HG03460 (cell line): ENCODE measurements around the gene TCFL5.
A peak's percentile ranks its signal among the peaks of the same experiment; 100 is the strongest.

Experiments
- ATAC-seq: cut with Tn5 transposase; IDR thresholded peaks from one replicate; pipeline ENCODE4 v1.9.1; 2021; ENCODE audit not compliant: unreplicated experiment

The TCFL5 gene

GRCh38 chr20:62836967-62837490 lies 24.6 kb downstream of the TCFL5 start:
- no peak for ATAC-seq

GRCh38 chr20:62835931-62836861 lies 25.4 kb downstream of the TCFL5 start:
- no peak for ATAC-seq

DNA sequence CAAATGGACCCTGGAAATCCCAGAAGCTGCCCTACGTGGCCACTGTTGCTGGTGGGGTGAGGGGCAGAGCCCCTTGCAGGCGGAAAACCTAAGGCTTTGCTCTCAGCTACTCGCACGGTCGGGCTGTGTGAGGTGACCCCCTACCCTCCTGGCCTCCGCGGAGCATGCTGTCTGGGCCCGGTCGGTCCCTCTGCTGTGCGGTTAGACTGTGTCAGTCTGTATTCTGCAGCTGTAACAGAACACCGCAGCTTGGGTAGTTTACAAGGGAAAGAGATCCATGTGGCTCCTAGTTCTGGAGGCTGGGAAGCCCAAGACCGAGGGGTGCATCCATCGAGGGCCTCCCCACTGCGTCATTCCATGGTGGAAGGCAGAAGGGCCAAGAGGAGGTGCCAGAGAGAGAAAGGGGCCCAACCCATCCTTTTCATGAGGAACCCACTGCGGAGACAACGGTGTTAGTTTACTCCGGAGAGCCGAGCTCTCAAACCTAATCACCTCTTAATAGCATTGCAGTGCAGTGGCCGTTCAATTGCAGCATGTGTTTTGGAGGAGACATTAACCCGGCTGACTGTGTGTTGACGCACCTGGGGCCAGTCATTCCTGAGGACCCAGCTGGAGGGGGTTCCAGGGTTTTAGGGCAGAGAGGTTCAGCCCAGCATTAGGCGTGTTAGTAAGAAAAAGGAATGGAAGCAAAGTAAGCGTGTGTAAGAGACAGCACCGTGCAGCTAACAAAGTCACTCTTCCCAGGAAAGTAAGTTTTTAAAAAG lies 26.5 kb downstream of the TCFL5 start:
- no peak for ATAC-seq

GRCh38 chr20:62832951-62833391 lies 28.7 kb downstream of the TCFL5 start:
- peak; percentile 24 for ATAC-seq

DNA sequence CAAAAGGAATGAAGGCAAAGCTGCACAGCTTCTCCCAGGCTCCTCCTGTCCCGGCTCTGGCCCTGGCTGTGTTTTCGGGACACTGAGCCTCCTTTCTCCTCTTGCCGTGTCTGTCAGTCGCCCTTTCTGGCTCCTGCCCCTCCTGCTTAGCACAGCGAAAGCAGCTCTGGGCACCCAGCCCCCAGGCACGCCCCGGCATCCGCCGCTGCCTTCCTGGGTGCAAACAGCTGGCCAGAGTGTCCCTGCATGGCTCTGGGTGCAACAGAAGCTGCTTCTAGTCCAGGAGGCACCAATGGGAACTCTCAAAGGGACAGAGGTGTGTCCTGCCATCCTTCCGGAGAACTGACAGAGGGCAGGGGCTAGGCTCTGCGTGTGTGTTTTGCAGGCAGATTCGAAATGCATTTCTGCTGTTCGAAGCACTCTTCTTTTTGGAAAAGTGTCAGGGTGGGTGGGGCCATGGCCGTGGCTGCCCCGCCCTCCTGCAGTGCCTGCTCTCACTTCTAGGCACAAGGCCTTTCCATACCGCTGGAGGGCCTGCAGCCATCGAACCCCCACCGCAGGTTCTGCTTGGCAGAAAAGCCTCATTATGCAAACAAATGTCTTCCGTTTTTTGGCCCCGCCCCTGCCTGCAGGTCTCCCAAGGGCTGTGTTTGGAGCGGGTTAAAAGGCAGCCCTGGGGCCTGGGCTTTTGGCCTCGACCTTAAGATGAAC lies 29.3 kb downstream of the TCFL5 start:
- ATAC-seq, result peak; percentile 70

GRCh38 chr20:62831854-62832211 lies 29.8 kb downstream of the TCFL5 start:
- no peak for ATAC-seq

GRCh38 chr20:62831361-62831788 lies 30.2 kb downstream of the TCFL5 start:
- no peak for ATAC-seq

DNA sequence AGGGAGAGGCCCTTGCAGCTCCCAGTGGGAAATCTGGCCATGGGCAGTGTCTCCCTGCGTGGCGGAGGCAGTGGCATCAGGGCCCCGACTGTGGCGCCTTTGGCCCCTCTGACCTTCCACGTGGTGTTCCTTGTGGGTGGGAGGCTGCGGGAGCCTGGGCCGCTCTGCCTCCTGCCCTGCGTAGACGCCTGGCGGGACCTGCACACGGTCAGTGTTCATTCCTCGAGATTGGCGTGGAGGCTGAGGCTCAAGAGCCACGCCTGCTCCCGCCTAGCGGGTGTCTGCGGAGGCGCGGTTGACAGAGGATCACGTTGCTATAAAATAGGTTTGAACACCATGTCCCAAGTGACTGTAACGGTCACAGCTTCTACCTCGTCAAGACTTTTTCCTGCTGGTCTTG lies 30.8 kb downstream of the TCFL5 start:
- no peak for ATAC-seq

GRCh38 chr20:62830251-62830650 lies 31.4 kb downstream of the TCFL5 start:
- ATAC-seq, result no peak

- no peak for ATAC-seq
These were observed 32.1 kb downstream of the TCFL5 start for GRCh38 chr20:62829231-62830230.

DNA sequence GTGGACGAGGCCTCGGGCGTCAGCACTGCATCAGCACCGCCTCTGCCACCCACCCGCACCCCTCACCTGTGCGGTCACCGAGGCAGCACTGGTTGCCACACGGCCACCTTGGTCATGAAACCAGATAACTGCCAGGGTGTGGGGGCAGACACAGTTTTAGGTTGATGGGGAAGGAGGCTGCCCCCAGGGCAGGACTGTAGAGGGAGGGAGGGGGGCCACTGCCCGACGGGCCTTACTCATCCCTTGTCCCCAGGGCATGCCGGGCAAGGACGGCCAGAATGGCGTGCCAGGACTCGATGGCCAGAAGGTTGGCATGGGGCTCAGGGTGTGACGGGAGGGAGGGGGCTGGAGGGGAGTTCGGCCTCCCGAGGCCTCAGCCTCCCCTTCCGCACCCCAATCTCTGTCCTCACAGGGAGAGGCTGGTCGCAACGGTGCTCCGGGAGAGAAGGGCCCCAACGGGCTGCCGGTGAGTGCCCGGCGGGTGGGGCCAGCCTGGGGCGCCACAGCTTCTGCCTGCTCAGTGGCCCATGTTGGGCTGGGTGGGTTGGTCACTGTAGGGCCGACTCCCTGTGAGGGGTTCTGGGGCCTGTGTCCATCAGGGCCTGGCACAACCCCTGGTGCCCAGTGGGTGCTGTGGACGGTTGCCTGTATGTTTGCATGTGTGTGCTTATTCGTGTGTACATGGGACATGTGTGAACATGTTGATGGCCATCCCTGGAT lies 33.0 kb downstream of the TCFL5 start:
- no peak for ATAC-seq

DNA sequence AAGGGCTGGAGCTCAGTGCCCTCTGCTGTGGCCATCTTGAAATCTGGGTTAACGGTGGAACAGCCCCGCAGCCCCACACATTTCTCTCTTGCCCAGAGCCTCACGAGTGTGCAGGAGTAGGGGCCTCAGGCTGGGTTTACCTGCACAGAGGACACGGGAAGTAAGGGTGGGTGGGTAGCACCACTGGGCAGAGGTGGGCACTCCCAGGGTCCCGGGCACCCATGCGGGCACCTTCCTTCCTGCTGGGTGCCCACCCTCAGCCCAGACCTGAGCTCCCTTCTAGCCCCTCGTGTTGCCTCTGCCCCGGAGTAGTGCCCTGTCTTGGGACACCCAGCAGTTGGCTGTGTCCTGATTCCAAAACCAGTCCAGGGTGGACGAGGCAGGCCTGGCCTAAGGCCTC lies 33.6 kb downstream of the TCFL5 start:
- ATAC-seq, result no peak

DNA sequence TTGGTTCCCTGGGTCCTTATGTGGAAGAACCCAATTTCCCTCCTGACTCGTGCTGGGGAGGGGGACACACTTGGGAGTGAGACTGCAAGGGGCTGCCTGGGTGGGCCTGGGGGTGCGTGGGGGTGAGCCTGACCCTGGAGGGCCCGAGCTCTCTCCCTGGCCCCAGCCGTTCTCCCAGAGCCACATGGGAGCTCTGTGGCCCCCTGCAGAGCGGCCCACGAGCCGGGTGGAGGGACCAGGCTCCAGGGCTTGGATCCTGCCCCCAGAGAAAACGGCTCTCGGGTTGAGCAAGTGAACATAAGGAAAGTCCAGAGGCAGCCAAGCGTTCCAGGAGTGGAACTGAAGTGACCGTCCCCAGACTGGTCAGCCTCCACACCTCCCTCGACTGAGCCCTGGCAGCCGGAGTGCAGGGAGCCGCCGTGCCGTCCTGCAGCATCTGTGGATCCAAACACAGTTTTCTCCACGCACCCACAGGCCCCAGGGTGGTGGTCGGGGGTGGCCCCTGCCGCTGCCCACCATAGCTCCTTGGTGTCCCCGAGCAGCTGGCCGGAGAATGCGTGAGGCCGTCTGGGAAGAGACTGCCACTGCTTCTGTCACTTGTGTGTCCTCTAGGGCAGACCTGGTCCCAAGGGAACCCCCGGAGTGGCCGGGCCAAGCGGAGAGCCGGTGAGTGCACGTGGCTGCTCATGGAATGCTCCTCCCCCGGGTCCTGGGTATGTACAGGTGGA lies 34.1 kb downstream of the TCFL5 start:
- ATAC-seq, result no peak

DNA sequence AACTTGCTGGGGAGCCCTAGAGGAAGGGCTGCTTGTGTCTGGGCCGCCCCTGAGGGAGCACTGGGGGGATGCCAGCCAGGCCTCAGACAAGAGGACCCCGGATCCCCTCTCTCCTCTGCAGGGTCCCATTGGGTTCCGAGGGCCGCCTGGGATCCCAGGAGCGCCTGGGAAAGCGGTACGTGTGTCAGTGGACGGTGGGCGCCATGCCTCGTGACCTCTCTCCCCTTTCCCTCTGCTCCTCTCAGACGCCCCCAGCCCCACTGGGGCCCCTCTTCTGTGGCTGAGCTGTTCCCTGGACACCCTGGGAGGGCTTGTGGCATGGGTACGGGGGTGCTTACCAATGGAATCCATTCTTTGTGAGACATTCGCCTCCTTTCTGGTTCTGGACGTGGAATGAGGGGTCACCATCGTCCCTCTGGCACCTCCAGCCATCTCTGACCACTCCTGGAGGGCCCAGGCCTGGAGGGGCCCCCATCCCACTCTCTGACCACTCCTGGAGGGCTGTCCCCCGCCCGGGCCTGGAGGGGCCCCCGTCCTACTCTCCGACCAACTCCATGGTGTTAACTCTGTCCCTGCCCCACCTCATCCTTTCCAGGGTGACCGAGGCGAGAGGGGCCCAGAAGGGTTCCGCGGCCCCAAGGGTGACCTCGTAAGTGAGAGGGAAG lies 34.8 kb downstream of the TCFL5 start:
- ATAC-seq, result no peak

DNA sequence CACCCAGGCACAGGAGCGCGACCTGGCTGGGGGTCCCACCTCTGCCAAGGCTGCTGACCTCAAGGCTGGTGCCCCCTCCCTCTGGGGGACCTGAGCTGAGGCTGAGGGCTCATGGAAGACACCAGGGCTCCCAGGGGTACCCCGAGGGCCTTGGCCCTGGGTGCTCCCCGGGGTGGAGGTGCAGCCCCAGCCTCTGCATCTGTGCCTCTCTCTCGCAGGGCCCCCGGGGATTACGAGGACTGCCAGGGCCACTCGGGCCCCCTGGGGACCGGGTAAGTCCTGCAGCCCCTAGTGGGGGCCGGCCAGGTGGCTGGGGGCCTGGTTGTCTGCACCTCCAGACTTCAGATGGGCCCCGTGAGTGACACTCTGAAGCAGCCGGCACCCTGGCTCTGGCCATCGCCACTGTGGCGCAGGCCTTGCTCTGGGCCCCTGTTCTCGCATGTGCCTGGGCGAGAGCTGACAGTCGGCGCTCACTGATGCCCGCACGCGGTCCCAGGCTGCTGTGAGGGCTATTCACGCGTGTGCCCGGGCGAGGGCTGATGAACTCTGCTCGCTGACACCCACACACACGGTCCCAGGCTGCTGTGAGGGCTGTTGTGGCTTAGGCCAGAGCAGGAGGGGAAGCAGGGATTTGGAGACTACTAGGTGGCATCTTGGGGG lies 35.5 kb downstream of the TCFL5 start:
- ATAC-seq, result no peak

GRCh38 chr20:62825333-62825985 lies 36.2 kb downstream of the TCFL5 start:
- ATAC-seq, result no peak
